IPS-NIHi7 (cell line): ENCODE results near the gene KRT31.
A peak's percentile ranks its signal among the peaks of the same experiment; 100 is the strongest.
"Not testable (repeated sequence)": the region's sequence is repeated elsewhere in the genome, so short reads cannot be mapped to it uniquely, and the experiment has no call there.

Experiments used
- DNase-seq: peaks from one replicate; pipeline ENCODE4 v3.0.0; 2012; ENCODE audit warnings: mixed read lengths; ENCODE audit errors: extremely low spot score

The KRT31 gene

DNA sequence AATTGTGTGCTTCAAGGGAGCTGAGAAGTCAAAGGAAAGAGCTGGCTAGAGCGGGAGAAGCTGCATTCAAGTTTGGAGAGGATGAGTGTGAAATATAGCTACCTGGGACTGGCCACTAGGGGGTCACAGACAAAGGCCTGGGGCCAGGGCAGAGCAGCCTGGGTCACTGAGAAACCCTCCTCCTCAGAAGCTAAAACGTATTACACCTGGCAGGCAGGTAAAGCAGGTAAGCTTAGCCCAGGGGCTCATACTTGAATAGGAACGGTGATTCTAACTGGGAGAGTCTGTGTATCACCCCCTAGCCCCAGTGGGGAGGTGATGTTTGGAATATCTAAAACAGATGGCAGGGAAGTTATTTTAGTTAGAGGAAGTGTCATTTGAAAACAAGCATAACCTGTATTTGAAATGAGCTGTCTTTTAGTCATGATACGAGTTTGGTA, 20.2 kb upstream of the KRT31 start:
- DNase-seq, result peak; percentile 87

DNA sequence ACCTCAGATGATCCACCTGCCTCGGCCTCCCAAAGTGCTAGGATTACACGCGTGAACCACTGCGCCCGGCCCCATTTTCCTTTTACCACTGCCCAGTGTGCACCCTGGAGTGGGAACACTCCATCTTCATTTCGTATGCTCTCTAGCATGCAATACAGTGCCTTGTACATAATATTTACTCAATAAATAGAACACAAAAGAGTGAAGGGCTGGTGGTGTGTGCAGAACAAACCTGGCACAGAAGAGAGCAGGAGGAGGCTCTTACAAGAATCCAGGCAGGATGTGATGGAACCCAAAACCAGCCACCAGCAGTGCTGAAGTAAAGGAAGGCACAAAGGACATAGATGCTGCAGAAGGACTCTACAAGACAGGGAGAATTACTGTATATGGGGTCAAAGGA, 19.7 kb upstream of the KRT31 start:
- DNase-seq, result no peak

DNA sequence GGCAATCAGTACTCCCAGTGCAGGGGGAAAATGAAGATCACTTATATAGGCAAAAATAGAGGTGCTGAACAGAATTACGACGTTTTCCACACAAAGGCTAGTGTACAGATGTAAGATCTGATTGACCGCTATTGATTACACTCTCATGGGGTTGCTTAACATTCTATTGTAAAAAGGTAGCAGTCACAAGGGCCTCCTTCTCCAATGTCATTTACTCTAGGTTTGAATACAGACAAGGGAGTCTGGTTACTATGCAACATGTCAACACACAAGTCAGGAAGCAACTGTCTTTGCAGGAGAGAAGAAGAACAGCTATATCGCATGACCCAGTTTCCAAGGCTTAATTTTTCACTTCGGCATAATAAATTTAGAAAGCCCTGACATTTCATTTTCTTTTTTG, 19.1 kb upstream of the KRT31 start:
- DNase-seq, result no peak

GRCh38 chr17:41415833-41416335, 18.5 kb upstream of the KRT31 start:
- no peak for DNase-seq

DNA sequence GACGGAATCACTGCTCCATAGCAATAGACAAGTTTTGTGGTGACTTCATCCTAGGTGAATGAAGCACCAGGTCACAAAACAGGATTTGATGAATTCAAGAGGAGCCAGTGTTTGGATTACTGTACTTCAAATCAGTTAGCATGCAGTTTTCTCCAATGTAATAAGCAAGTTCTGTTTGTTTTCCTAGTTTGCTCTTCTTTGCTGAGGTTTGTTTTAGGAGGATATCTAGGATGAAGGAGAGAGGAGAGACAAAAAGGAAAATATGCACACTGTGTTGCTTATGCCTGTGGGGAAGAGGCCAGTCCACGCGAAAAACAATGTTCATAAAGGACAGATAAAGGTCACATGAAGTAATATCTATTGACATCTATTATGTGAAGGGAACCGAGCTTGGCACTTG, 18.0 kb upstream of the KRT31 start:
- DNase-seq, result no peak

DNA sequence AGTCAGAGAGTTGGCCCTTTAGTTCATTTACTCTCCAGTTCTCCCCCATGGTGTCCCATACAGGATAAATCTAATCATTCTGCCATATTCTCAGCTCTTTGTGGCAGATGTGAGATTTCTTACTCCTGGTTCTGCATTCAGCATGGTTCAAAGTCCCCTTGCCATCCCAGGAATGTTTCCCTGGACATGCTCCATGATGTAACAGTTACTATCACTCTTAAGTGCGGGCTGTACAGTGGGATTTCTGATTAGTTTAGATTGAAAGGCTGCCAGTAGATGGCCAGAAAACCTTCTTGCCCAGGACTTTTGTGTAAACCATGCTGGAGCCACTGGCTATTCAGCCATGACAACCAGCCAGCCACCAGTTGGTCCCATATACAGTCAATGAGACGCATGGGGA, 16.6 kb upstream of the KRT31 start:
- DNase-seq, result no peak

- DNase-seq, result peak; percentile 56
Measured at GRCh38 chr17:41413353-41413957, 16.0 kb upstream of the KRT31 start.

- DNase-seq, result no peak
Measured at GRCh38 chr17:41411072-41411840, 13.8 kb upstream of the KRT31 start.

DNA sequence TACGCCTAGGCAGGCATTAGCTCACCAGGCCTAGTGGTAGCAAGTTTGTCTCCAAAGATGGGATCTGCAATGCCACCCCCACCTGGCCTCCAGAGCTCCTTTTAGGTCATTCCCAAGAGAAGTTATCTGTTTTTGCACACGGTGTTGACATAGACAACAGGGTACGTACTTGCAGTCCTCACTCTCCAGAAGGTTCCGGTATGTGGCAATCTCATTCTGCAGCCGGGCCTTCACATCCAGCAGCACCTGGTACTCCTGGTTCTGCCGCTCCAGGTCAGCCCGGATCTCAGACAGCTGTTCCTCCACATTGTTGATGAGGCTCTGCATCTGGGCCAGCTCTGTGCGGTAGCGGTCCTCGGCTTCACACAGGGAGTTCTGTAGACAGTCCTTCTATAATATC, 9.8 kb upstream of the KRT31 start:
- DNase-seq, result no peak

GRCh38 chr17:41406205-41406604, 8.8 kb upstream of the KRT31 start:
- peak; percentile 58 for DNase-seq

DNA sequence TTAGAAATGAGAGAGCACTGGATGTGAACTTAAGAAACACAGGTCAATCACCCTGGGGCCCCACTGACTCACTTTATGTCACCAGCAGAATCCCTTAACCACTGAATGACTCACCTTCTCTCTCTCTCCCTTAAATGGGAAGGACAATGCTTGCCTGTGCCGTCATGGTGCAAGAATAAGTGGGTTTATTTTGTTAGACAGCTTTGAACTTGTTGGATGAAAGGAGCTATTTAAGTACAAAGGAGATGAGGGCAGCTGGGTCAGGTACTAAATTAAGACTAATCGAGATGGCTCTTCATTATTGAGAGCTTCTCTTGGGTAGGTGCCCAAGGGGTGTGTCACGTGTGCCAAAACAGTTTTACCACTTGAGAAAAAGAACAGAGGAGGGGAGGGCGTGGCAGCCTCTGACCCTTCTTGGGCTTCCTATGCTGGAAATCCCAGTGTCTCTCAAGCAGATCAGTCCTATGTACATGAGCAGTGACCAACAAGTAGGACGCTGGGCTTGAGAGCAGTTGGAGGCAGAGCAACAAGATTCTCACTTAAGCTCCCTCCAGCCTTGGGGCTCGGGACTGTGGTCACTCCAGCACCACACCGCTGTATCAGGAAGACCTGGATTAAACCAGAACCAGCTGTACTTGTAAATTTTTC, 6.7 kb upstream of the KRT31 start:
- no peak for DNase-seq

DNA sequence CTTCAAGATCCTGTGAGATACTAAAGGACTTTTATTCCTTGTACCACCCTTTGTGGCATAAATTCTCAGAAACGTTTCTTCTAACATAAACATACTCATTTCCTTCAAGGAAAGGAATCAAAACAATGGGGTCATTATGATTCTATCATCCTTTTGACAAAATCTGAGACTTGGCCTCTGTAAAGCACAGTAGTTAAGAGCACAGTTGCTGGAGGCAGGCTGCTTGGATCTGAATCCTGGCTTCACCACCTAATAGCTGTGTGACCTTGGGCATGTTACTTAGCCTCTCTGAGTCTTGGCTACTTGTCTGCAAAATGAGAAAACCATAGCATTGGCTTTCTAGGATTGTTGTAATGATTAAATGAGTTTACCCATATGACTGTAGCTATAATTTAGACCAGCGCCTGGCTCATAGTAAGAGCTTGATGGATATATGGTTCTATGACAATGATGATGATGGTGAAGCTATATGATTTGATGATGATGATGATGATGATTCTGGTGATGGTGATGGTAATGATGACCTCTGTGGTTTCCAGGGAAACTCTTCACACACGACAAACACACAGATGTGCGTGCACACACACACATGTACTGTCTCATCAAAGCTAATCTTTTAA, 6.1 kb upstream of the KRT31 start:
- DNase-seq, result no peak

DNA sequence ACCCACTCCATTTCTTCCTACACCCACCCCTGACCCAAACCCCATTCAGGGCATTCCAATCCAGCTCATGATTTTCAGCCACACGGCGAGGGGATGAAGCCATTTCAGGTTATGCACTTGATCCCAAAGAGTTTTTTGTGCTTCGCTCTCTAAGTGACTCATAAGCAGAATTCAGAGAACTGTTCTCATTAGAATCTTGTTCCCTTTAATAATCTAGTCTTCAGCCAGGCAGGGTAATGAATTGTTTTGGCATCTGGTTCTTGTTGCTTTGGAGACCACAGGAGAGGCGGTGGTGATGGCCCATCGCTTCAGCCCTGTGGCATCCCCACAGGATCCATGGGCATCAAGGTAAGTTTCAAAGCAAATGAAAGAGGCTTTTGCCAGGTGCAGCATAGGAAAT, 4.8 kb upstream of the KRT31 start:
- DNase-seq, result no peak

- DNase-seq, result no peak
Measured at GRCh38 chr17:41396340-41396739, 1.1 kb downstream of the KRT31 start.

GRCh38 chr17:41395611-41396010, 1.8 kb downstream of the KRT31 start:
- DNase-seq, result no peak

- DNase-seq, result not testable (repeated sequence)
Measured at GRCh38 chr17:41395044-41395443, 2.4 kb downstream of the KRT31 start.

DNA sequence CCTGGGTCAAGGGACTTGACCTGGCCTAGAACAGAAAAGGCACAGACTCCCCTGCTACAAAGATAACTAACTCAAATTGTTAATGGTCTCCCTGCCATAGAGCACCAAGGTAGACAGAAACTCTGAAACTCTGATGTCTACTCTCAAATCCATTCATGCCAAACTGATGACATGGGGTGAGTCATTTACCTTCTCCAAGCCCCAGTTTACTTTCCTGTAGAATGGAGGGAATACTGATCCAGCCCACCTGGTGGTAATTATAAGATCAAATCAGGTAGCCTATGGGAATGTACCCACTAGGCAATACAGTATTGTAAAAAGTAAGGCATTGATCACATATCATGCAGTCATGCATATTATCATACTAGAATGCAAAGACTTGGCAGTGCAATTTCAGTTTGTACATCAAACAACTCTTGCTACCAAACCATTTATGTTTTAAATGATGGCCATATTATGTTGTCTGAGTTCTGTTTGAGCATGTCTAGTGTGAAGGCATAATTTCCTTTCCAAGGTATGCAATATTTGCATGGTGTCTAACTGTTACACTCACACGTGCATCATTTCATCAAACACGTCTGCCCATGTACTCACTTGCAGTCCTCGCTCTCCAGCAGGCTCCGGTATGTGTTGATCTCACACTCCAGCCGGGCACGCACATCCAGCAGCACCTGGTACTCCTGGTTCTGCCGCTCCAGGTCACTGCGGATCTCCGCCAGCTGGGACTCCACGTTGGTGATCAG, 3.0 kb downstream of the KRT31 start:
- DNase-seq, result no peak

GRCh38 chr17:41393826-41394225, 3.6 kb downstream of the KRT31 start:
- no peak for DNase-seq

DNA sequence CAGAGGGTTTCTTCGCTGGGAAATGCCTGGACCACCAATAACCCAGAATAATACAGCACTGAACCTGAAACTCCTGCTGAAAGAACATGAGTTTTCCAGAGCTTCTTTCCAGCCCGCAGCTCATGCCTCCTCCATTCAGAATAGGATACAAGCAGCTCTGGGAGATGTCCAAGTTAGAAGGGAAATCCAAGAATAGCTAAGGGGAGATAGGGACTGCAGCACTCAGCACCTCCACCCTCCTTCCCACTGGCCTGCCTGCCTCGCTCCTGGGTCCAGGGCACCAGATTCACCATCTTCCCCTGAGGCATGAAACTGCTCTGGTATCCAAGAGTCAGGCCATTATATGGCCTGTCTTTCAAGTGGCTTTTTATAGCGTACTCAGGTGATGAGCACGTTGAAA, 4.1 kb downstream of the KRT31 start:
- no peak for DNase-seq

DNA sequence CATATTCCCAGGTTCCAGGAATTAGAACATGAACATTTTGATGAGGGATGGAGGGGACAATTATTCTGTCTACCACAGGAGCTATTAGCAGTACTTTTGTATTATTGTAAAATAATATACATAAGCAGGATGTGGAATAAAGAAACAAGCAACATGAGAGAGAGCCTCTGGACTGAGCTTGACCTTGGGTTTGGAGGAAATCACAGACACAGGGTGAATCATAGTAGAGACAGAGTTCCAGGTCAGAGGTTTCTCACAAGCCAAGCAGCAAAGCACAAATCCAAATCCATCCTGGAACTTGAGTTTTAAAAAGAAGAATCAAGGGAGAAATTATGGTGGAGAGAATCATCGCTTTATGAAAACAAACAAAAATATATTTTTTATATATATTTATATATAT, 5.1 kb downstream of the KRT31 start:
- no peak for DNase-seq

DNA sequence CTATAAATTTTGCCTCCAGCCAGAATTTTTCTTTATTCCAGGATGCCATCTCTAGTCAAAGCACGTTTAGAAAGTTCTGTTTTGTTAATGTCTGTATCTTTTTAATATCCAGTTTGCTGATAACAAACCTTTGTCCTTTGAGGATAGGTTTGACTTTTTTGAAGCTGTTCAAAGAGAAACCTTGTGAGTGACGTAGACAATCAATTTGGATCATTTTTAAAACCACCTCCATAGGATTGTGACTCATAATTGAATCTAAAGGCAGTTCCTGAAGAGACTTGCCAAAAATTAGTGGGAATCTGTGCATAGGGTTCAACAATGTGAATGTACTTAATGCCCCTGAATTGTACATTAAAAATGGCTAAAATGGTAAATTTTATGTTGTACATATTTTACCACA, 5.9 kb downstream of the KRT31 start:
- DNase-seq, result no peak
